HG02571 (cell line): ENCODE results near the gene ERCC6L2.

ENCODE experiments used
- ATAC-seq: cut with Tn5 transposase; IDR thresholded peaks from one replicate; pipeline ENCODE4 v1.9.1; 2021; ENCODE audit warnings: mild to moderate bottlenecking, moderate library complexity; ENCODE audit not compliant: unreplicated experiment

ERCC6L2 gene

DNA sequence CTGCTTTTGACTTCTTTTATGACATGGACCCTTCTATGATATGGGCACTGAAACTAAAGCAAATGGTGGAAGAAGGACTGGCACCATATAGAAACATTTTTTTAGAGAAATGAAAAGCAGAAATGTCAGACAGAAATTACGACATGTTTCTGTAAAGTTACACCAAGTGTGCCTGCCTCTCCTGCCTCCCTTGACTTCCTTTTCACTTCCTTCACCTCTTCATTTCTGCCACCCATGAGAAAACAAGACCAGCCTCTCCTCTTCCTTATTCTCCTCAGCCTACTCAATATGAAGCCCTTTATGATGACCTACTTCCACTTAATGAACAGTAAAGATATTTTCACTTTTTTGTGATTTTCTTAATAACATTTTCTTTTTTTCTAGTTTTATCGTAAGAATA, 44.5 kb downstream of the ERCC6L2 start:
- no peak for ATAC-seq

DNA sequence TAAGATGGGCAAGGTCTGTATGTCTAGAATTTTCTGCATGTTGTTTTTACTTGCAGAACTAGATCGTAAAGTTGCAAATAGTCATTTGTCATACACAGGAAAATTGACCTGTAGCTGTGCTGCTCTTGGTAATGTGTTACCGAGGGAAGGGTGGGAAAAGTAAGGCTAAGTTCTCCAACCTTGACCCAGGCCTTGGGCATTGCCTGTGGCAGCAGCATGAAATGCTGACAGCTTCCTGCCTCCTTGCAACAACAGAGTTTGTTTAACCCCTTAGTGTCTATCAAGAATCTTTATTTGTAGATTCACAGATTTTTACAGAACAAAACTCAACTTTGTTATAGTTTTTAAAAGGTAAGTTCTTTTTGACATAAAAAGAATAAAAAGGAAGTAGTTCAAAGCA, 48.3 kb downstream of the ERCC6L2 start:
- ATAC-seq: no peak

DNA sequence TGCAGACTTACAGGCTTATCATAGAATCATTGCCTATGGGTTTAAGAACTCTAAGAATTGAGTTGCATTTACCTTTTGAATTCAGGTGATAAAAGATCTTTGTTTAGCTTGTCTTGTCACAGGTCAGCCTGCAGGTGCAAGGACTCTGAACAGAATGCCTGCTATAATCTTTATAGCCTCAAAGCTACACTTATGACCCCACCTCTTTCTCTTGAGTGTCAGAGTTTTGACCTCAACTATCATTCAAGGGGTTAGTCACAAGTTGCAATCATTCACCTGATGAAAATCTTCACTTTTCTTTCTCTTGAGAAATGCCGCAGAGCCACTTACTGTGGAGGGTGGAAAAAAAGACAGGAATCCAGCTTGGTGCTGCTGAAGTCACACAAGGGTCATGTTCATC, 49.5 kb downstream of the ERCC6L2 start:
- ATAC-seq: no peak

DNA sequence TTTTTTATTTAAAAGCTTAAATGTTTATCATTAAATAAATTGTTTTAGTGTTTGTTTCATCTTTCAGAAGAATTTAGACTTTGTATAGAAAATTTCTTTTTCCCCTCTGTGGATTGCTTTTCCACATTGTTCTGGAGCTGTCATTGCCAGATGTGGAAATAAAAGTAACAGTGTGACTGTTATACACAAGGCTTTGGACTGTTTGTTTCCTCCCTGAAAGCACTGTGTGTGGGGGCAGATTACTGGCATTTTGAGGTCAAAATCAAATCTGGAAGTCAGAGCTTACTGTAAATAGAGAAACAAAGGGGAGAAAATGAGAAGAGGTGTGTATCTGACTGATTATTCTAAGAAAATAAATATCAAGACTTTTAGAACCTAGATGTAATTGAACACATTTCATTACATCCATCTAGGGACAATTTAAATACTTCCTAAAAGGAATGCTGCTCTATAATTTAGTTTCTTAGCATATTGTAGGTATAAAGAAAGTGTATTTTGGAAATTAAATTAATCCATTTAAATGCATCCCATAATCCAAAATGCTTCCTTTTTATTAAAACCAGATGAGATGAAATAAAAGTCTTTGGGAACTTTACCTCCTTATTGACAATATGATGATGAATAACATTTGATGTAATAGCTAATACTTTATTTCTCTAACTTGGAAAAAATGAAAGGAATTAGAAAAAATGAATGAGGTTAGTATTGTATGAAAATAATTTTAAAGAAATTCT, 51.9 kb downstream of the ERCC6L2 start:
- ATAC-seq: no peak

DNA sequence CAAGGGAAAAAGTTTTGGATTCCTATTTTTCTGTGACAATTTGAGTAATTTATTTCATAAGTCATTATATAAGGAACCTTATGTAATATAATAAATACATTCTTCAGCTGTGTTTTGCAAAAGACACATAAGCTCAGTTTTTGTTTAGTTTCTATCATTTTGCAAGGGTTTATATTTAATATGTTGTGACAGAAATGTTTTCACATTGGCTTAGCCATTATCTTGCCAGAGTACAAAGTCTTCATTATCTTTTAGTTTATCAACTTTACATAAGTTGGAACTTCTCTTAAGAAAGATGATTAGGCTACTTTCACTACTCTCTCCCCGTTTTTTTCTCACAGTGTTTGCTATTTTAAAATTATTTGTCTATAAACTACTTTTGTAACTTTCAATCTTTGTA, 54.8 kb downstream of the ERCC6L2 start:
- ATAC-seq: no peak

DNA sequence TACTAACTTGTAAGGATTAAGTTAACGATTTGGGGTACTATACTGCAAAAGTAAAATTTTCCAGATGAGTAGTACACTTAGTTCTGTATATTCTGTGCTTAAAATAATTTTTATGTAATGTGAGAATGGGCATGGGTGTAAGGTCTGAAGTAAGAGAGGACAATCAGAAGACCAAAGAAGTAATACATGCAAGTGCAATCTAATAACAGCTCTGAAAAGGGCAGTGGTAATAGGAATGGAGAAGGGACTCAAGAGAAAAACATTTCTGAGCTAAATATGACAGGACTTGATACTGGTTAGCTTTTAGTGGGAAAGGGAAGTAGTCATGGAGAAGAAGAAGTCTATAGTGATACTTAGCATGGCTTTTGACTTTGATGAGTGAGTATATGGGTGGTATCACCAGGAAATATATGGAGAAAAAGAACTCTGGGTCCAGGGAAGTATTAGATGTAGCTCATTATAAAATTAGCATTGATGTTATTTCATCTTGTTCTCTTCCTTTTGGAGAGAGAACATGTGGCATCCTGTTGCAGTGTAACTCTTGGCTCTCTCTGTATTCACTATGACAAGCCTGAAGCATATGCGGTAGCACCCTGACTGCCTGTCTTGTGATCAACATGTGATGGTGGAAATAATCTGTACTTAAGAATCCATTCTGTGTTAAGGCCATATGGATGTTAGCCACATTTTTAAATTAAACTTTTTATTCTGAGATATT, 60.5 kb downstream of the ERCC6L2 start:
- no peak for ATAC-seq

DNA sequence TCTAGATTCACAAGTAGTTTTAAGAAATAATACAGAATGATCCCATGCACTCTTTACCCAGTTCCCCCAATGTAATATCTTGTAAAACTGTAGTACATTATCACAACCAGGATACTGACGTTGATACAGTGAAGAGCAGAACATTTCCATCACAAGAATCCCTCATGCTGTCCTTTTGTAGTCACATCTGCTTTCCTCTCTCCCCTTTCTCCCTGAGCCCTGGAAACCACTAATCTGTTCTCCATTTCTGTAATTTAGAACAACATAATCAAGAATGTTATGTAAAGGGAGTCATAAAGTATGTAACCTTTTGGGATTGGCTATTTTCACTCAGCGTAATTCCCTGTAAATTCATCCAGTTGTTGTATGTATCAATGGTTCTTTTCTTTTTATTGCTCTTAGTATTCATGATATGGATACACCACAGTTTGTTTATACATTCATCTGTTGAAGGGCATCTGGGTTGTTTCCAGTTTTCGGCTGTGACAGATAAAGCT, 61.1 kb downstream of the ERCC6L2 start:
- no peak for ATAC-seq

DNA sequence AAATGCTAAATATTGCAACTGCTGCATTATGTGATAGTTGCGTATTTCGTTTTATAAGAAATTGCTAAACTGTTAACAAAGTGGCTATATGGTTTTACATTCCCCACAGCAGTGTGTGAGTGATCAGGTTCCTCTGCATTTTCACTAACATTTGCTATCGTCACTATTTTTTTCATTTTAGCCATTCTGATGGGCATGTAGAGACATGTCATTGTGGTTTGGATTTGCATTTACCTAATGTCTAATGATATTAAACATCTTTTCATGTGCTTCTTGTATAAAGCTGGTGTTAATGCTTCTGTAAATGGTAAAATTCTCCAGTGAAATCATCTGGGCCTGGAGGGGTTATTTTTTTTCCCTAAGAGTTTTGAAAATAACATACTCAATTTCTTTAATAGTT, 61.6 kb downstream of the ERCC6L2 start:
- no peak for ATAC-seq

DNA sequence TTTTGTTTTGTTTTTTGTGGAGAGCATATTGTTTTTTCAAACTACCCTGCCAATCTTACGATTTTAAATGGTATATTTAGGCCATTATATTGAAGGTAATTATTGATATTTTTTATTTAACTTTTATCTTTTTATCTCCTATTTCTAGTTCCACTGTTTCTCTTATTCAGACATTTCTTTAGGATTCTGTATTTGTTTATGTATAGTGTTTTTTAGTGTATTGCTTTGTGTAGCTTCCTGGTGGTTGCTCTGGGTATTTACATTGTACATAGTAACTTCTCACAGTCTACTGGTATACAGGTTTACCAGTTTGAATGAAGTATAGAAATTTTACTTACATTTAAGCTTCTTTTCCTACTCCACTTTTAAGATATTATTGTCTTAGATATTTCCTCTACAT, 63.2 kb downstream of the ERCC6L2 start:
- no peak for ATAC-seq

DNA sequence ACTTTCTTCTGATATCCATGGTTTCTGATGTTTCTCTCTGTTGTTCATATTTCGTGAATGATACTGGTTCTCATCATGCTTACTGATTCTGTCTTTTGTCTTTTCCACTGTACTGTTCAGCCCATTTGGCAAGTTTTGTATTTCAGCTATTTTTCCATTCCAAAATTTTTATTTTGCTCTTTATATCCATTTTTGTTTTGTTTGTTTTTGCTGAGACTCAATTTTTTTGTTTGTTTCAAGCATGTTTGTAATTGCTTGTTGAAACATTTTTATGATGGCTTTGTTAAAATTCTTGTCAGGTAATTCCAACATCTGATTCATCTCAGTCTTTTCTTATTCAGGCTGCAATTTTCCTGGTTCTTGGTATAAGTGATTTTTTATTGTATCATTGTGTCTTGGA, 64.0 kb downstream of the ERCC6L2 start:
- no peak for ATAC-seq

DNA sequence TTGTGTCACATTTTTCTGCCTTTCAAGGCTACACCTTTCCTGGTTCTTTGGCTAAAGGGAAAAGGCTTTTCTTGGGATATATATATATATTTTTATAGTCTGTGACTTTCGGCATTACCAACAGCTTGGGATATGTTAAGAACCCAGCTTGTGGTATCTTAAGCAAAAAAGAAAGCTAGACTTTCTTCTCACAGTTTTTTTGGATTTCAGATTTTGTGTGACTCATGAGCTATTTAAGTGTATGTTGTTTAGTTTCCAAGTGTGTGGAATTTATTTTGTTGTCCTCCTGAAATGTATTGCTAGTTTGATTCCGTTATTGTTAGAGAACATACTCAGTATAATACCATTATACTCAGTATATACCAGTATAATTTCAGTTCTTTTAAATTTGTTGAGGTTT, 64.8 kb downstream of the ERCC6L2 start:
- ATAC-seq: no peak

- no peak for ATAC-seq
Measured at GRCh38 chr9:95942016-95942415, 66.5 kb downstream of the ERCC6L2 start.

DNA sequence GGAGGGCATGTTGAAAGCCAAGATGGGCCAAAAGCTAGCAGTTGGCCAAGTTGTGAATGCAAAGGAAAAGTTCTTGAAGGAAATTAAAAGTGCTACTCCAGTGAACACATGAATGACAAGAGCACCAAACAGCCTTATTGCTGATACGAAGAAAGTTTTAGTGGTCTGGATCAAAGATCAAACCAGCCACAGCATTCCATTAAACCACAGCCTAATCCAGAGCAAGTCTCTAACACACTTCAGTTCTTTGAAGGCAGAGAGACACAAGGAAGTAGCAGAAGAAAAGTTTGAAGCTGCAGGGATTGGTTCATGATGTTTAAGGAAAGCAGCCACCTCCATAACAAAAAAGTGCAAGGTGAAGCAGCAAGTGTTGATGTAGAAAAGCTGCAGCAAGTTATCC, 71.6 kb downstream of the ERCC6L2 start:
- ATAC-seq: no peak

DNA sequence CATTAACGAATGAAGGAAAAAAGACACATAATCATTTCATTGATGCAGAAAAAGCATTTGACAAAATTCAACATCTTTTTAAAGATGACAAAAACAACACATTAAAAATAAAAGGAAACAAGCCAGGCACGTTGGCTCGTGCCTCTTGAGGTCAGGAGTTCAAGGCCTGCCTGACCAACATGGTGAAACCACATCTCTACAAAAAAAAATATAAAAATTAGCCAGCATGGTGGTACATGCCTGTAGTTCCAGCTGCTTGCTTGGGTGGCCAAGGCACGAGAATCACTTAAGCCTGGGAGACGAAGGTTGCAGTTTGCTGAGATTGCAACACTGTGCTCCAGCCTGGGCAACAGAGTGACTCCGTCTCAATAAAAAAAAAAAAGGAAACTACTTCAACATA, 77.0 kb downstream of the ERCC6L2 start:
- ATAC-seq: no peak

GRCh38 chr9:95953986-95954385, 78.5 kb downstream of the ERCC6L2 start:
- ATAC-seq: no peak

DNA sequence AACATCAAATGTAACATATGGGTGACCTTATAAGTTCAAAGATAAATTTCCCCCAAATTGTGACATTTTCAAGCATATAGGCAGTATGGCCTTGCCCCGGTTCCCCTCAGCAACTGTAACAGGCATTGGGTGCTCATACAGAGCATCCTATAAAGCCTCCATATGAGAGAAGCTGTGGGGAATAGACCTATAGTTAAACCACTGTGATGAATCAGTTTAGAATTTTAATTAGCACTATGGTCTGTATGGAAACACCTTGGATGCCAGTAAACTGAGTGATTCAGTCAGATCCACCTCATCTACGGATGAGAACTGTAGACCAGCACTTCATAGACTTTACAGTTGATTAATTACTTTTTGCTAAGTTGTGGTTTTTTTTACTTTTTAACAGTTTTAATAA, 79.4 kb downstream of the ERCC6L2 start:
- no peak for ATAC-seq

GRCh38 chr9:95962936-95963335, 87.4 kb downstream of the ERCC6L2 start:
- no peak for ATAC-seq

DNA sequence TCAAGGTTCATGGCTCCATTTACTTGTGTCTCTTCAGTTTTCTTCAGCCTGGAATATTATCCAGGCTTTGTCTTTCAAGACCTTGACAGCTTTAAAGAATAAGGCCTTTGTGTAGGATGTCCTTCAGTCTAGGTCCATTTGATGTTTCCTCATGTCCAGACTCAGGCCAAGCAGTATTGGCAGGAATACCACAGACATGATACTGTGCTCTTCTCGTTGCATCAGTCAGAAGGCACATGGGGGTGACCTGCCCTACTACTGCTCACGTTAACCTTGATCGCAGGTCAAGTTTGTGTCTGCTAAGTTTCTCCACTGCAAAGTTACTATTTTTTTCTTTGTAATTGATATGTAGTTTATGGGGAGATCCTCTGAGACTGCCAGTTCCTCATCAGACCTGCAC, 88.2 kb downstream of the ERCC6L2 start:
- no peak for ATAC-seq

GRCh38 chr9:95966306-95966705, 90.8 kb downstream of the ERCC6L2 start:
- no peak for ATAC-seq

DNA sequence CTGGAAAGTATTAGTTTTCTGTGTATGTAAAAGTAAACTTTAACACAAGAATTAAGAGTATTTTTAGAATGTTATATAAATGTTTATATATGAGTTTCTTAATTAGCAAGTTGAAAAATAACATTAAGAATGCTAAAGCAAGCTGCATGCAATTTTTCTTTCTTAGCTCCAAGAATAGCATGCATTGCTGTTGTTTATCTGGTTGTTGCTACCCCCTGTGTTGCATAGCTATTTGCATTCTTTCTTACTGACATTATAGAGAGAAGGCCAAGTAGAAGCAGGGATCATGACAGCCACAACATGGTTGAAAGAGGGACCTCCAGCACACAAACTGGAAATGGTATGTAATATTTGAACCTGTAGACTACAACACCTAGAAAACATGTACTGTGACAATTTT, 94.8 kb downstream of the ERCC6L2 start:
- ATAC-seq: no peak

DNA sequence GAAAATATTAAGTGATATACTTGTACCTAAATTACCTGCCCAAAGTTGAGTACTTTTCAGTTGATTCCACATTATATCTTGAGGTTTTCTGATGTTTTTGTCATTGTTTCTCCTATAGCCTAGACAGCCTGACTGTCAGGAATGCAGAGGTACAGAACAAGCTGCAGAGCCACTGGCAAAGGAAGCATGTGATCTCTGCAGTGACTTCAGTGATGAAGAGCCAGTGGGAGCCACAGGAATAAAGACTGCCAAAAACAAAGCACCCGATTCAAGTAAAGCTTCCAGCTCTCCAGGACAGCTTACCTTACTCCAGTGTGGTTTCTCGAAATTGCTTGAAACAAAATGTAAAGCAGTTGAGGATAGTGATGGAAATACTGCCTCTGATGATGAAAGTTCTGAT, 96.3 kb downstream of the ERCC6L2 start:
- ATAC-seq: no peak

DNA sequence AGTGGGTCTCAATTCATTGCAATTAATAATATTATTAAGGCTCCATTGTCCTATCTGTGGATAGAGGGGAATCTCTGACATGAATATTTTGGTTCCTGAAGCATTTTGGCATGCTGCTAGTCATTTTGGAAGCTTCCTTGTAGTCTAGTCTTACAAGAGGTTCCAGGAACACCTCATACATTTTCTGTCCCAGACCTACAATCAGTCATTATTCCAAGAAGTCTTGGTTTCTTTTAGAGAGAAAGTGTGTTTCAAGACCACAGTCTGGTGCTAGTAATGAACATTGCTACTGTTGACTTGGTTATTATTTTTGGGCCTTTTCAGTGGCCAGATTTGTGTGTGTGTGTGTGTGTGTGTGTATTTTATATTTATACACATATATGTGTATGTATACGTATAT, 98.9 kb downstream of the ERCC6L2 start:
- no peak for ATAC-seq

DNA sequence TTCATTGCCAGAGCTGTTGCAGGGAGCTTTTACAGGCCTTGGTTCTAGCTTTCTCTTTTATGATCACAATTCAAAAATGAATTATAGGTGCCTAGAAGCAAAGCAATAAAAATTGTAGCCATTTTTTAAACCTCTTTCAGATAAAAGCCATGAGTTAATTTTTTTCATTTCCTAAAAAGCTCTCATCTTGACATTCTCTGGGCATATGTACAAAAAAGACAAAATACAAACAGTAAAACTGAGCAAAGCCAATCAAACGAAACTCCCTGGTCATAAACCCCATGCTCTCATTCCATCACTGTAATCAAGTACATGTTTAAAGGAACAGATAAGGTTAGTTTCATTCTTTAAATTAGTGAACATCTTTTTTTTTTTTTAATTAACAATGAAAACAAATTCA, 101.9 kb downstream of the ERCC6L2 start:
- no peak for ATAC-seq
